ENCODE data around the gene GLYATL3. TPM values are rescaled to one million over a fixed set of nuclear protein-coding genes. Genes with fewer than 3 reads are reported as not detected.

Gene GLYATL3
- total RNA-seq, 2 donors from 2014 or later, result not detected

- Mint-ChIP-seq H3K36me3 (ENCODE audit: low read depth) (no peaks in the 10 kb centered on the region), H3K27ac (no peak overlapping the region), H3K4me1 (no peaks in the 10 kb centered on the region), H3K4me3 (no peak overlapping the region), H3K27me3 (peaks cover 26% of the 10 kb centered on the region)
- no peaks in the 10 kb centered on the region for H3K9me3 ChIP-seq (ENCODE audit: control insufficient read depth, low read length, poor library complexity, severe bottlenecking)
- DNase-seq (no peak), ATAC-seq (no peak)
Observed at GRCh38 chr6:49558238-49558637, 58.5 kb downstream of the GLYATL3 start.

- H3K4me1 Mint-ChIP-seq, result no peaks in the 10 kb centered on the region
- H3K27ac Mint-ChIP-seq, result no peak overlapping the region
- DNase-seq, result no peak
- H3K27me3 Mint-ChIP-seq, result peaks cover 13% of the 10 kb centered on the region
- H3K9me3 ChIP-seq (ENCODE audit: control insufficient read depth, low read length, poor library complexity, severe bottlenecking), result no peaks in the 10 kb centered on the region
- ATAC-seq, result no peak
- H3K4me3 Mint-ChIP-seq, result no peak overlapping the region
- H3K36me3 Mint-ChIP-seq (ENCODE audit: low read depth), result no peaks in the 10 kb centered on the region
Observed at GRCh38 chr6:49563006-49563886, 63.5 kb downstream of the GLYATL3 start.

- Mint-ChIP-seq H3K36me3 (ENCODE audit: low read depth) (no peaks in the 10 kb centered on the region), H3K4me3 (no peak overlapping the region), H3K27ac (no peak overlapping the region), H3K4me1 (no peaks in the 10 kb centered on the region), H3K27me3 (peaks cover 13% of the 10 kb centered on the region)
- DNase-seq, result no peak
- no peaks in the 10 kb centered on the region for H3K9me3 ChIP-seq (ENCODE audit: control insufficient read depth, low read length, poor library complexity, severe bottlenecking)
- ATAC-seq, result no peak
Observed at GRCh38 chr6:49564552-49564951, 64.8 kb downstream of the GLYATL3 start.

- DNase-seq (no peak), ATAC-seq (no peak)
- Mint-ChIP-seq H3K4me1 (no peaks in the 10 kb centered on the region), H3K36me3 (ENCODE audit: low read depth) (no peaks in the 10 kb centered on the region), H3K27ac (no peak overlapping the region), H3K4me3 (no peak overlapping the region), H3K27me3 (peaks cover 20% of the 10 kb centered on the region)
- no peaks in the 10 kb centered on the region for H3K9me3 ChIP-seq (ENCODE audit: control insufficient read depth, low read length, poor library complexity, severe bottlenecking)
Observed at GRCh38 chr6:49565261-49565660, 65.5 kb downstream of the GLYATL3 start.

- no peaks in the 10 kb centered on the region for H3K9me3 ChIP-seq (ENCODE audit: control insufficient read depth, low read length, poor library complexity, severe bottlenecking)
- Mint-ChIP-seq H3K4me1 (no peaks in the 10 kb centered on the region), H3K36me3 (ENCODE audit: low read depth) (no peaks in the 10 kb centered on the region), H3K4me3 (no peak overlapping the region), H3K27me3 (peaks cover 25% of the 10 kb centered on the region), H3K27ac (no peak overlapping the region)
- no peak for DNase-seq
- no peak for ATAC-seq
Observed at GRCh38 chr6:49565855-49566254, 66.1 kb downstream of the GLYATL3 start.

- H3K4me1 Mint-ChIP-seq, result no peaks in the 10 kb centered on the region
- DNase-seq (no peak), ATAC-seq (no peak)
- H3K36me3 Mint-ChIP-seq (ENCODE audit: low read depth), result no peaks in the 10 kb centered on the region
- no peaks in the 10 kb centered on the region for H3K9me3 ChIP-seq (ENCODE audit: control insufficient read depth, low read length, poor library complexity, severe bottlenecking)
- H3K27ac Mint-ChIP-seq, result no peak overlapping the region
- H3K4me3 Mint-ChIP-seq, result no peak overlapping the region
- peaks cover 25% of the 10 kb centered on the region for H3K27me3 Mint-ChIP-seq
Observed at GRCh38 chr6:49570474-49571079, 70.9 kb downstream of the GLYATL3 start.

GRCh38 chr6:49576618-49577017 lies 76.9 kb downstream of the GLYATL3 start:
- no peak overlapping the region for H3K27ac Mint-ChIP-seq
- no peak for ATAC-seq
- no peaks in the 10 kb centered on the region for H3K36me3 Mint-ChIP-seq (ENCODE audit: low read depth)
- H3K4me3 Mint-ChIP-seq, result no peak overlapping the region
- no peak for DNase-seq
- peaks cover 27% of the 10 kb centered on the region for H3K27me3 Mint-ChIP-seq
- no peaks in the 10 kb centered on the region for H3K4me1 Mint-ChIP-seq
- no peaks in the 10 kb centered on the region for H3K9me3 ChIP-seq (ENCODE audit: control insufficient read depth, low read length, poor library complexity, severe bottlenecking)

Other genes with a start within 250 kb of the GLYATL3 start
- gene MMUT, start 36.7 kb upstream of the GLYATL3 start, total RNA-seq, result 1 to 10 TPM; 6.9 to 8.6 TPM
- gene CENPQ, start 36.6 kb upstream of the GLYATL3 start, total RNA-seq, result 1 to 10 TPM; 1.3 to 2.0 TPM
- not detected for gene C6orf141, start 50.7 kb downstream of the GLYATL3 start, total RNA-seq
- gene RHAG, start 136.9 kb downstream of the GLYATL3 start, total RNA-seq, result not detected
- not detected for gene CRISP2, start 213.6 kb downstream of the GLYATL3 start, total RNA-seq
- gene CRISP3, start 244.5 kb downstream of the GLYATL3 start, total RNA-seq, result not detected